ENCODE results near the gene PIBF1.
A peak's percentile ranks its signal among the peaks of the same experiment; 100 is the strongest.

The PIBF1 gene

DNA sequence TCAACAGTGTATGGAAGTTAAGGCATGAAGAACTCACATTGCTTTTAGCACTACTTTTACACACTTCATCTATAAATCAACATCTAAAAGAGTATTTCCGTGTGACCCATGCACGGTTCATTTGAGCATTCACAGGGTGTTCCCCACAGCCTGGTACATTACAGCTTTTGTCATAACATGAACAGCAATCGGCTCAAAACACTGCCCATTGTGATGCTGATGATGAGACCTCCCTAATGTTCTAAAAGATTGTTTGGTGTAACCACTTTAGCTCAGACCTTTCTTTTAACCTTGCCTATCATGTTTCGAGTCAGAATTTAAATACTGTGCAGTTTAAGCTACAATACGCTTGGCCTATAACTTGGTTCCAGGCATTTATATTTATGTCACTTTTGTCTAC, 272.8 kb downstream of the PIBF1 start:
- DNase-seq (ENCODE audit: low read depth, low spot score): no peak
- no peak for TF ChIP-seq YY1 (IDR thresholded peaks at IDR 0.05; ENCODE audit: insufficient read depth, insufficient read length)
- no peak for TF ChIP-seq ZNF274 (IDR thresholded peaks at IDR 0.05; ENCODE audit: low read depth, low read length)
- TF ChIP-seq SUZ12 (IDR thresholded peaks at IDR 0.05; ENCODE audit: extremely low read depth, insufficient read depth, insufficient read length): no peak
- Histone ChIP-seq H3K9ac (ENCODE audit: insufficient read length, low read depth) (no peak overlapping the region), H3K4me3 (ENCODE audit: insufficient read length, low read depth) (no peak overlapping the region), H3K36me3 (ENCODE audit: insufficient read depth, insufficient read length, low read length) (no peaks in the 10 kb centered on the region), H3K9me3 (ENCODE audit: insufficient read depth, low read length) (no peaks in the 10 kb centered on the region), H3K4me1 (ENCODE audit: insufficient read depth, insufficient read length) (no peaks in the 10 kb centered on the region), H3K27me3 (ENCODE audit: insufficient read depth, insufficient read length) (peaks cover 19% of the 10 kb centered on the region)

- Histone ChIP-seq H3K4me1 (ENCODE audit: insufficient read depth, insufficient read length) (no peaks in the 10 kb centered on the region), H3K27me3 (ENCODE audit: insufficient read depth, insufficient read length) (peaks cover 32% of the 10 kb centered on the region), H3K9ac (ENCODE audit: insufficient read length, low read depth) (no peak overlapping the region), H3K9me3 (ENCODE audit: insufficient read depth, low read length) (no peaks in the 10 kb centered on the region), H3K4me3 (ENCODE audit: insufficient read length, low read depth) (no peak overlapping the region), H3K36me3 (ENCODE audit: insufficient read depth, insufficient read length, low read length) (no peaks in the 10 kb centered on the region)
- no peak for DNase-seq (ENCODE audit: low read depth, low spot score)
- TF ChIP-seq ZNF274 (IDR thresholded peaks at IDR 0.05; ENCODE audit: low read depth, low read length) (no peak), YY1 (IDR thresholded peaks at IDR 0.05; ENCODE audit: insufficient read depth, insufficient read length) (no peak), SUZ12 (IDR thresholded peaks at IDR 0.05; ENCODE audit: extremely low read depth, insufficient read depth, insufficient read length) (no peak)
Observed at GRCh38 chr13:73055813-73056564, 274.1 kb downstream of the PIBF1 start.

- H3K4me3 ChIP-seq (ENCODE audit: insufficient read length, low read depth): no peak overlapping the region
- TF ChIP-seq SUZ12 (IDR thresholded peaks at IDR 0.05; ENCODE audit: extremely low read depth, insufficient read depth, insufficient read length) (no peak), ZNF274 (IDR thresholded peaks at IDR 0.05; ENCODE audit: low read depth, low read length) (no peak), YY1 (IDR thresholded peaks at IDR 0.05; ENCODE audit: insufficient read depth, insufficient read length) (no peak)
- no peak for DNase-seq (ENCODE audit: low read depth, low spot score)
- peaks cover 36% of the 10 kb centered on the region for H3K27me3 ChIP-seq (ENCODE audit: insufficient read depth, insufficient read length)
- no peaks in the 10 kb centered on the region for H3K4me1 ChIP-seq (ENCODE audit: insufficient read depth, insufficient read length)
- H3K9ac ChIP-seq (ENCODE audit: insufficient read length, low read depth): no peak overlapping the region
- H3K9me3 ChIP-seq (ENCODE audit: insufficient read depth, low read length): no peaks in the 10 kb centered on the region
- H3K36me3 ChIP-seq (ENCODE audit: insufficient read depth, insufficient read length, low read length): no peaks in the 10 kb centered on the region
Observed at GRCh38 chr13:73056565-73056962, 274.6 kb downstream of the PIBF1 start.

GRCh38 chr13:73057284-73058063, 275.5 kb downstream of the PIBF1 start:
- H3K4me1 ChIP-seq (ENCODE audit: insufficient read depth, insufficient read length): no peaks in the 10 kb centered on the region
- TF ChIP-seq YY1 (IDR thresholded peaks at IDR 0.05; ENCODE audit: insufficient read depth, insufficient read length) (no peak), ZNF274 (IDR thresholded peaks at IDR 0.05; ENCODE audit: low read depth, low read length) (no peak), SUZ12 (IDR thresholded peaks at IDR 0.05; ENCODE audit: extremely low read depth, insufficient read depth, insufficient read length) (no peak)
- no peak overlapping the region for H3K9ac ChIP-seq (ENCODE audit: insufficient read length, low read depth)
- no peaks in the 10 kb centered on the region for H3K9me3 ChIP-seq (ENCODE audit: insufficient read depth, low read length)
- H3K27me3 ChIP-seq (ENCODE audit: insufficient read depth, insufficient read length): peaks cover 39% of the 10 kb centered on the region
- DNase-seq (ENCODE audit: low read depth, low spot score): no peak
- no peak overlapping the region for H3K4me3 ChIP-seq (ENCODE audit: insufficient read length, low read depth)
- peaks cover 8% of the 10 kb centered on the region for H3K36me3 ChIP-seq (ENCODE audit: insufficient read depth, insufficient read length, low read length)

DNA sequence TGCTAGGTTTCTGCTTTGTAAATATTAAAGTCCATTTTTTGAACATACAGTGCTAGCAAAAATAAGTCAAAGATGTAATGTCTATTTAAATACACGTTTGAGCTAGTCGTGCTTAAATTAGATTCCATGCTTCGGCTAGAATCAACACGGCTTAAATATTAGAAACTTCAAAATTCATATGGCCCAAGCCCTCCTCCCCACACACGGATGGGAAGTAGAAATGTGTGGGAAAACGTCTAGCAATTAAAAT, 276.1 kb downstream of the PIBF1 start:
- no peak for DNase-seq (ENCODE audit: low read depth, low spot score)
- Histone ChIP-seq H3K4me1 (ENCODE audit: insufficient read depth, insufficient read length) (no peaks in the 10 kb centered on the region), H3K9ac (ENCODE audit: insufficient read length, low read depth) (peak overlapping the region; percentile 32), H3K36me3 (ENCODE audit: insufficient read depth, insufficient read length, low read length) (peaks cover 13% of the 10 kb centered on the region), H3K4me3 (ENCODE audit: insufficient read length, low read depth) (no peak overlapping the region), H3K9me3 (ENCODE audit: insufficient read depth, low read length) (no peaks in the 10 kb centered on the region), H3K27me3 (ENCODE audit: insufficient read depth, insufficient read length) (peaks cover 39% of the 10 kb centered on the region)
- TF ChIP-seq SUZ12 (IDR thresholded peaks at IDR 0.05; ENCODE audit: extremely low read depth, insufficient read depth, insufficient read length) (no peak), YY1 (IDR thresholded peaks at IDR 0.05; ENCODE audit: insufficient read depth, insufficient read length) (no peak), ZNF274 (IDR thresholded peaks at IDR 0.05; ENCODE audit: low read depth, low read length) (no peak)

- H3K4me1 ChIP-seq (ENCODE audit: insufficient read depth, insufficient read length): no peaks in the 10 kb centered on the region
- peaks cover 39% of the 10 kb centered on the region for H3K27me3 ChIP-seq (ENCODE audit: insufficient read depth, insufficient read length)
- H3K4me3 ChIP-seq (ENCODE audit: insufficient read length, low read depth): peak overlapping the region; percentile 32
- peak overlapping the region; percentile 32 for H3K9ac ChIP-seq (ENCODE audit: insufficient read length, low read depth)
- no peaks in the 10 kb centered on the region for H3K9me3 ChIP-seq (ENCODE audit: insufficient read depth, low read length)
- DNase-seq (ENCODE audit: low read depth, low spot score): no peak
- TF ChIP-seq ZNF274 (IDR thresholded peaks at IDR 0.05; ENCODE audit: low read depth, low read length) (no peak), SUZ12 (IDR thresholded peaks at IDR 0.05; ENCODE audit: extremely low read depth, insufficient read depth, insufficient read length) (no peak), YY1 (IDR thresholded peaks at IDR 0.05; ENCODE audit: insufficient read depth, insufficient read length) (no peak)
- peaks cover 14% of the 10 kb centered on the region for H3K36me3 ChIP-seq (ENCODE audit: insufficient read depth, insufficient read length, low read length)
Observed at GRCh38 chr13:73058432-73058735, 276.5 kb downstream of the PIBF1 start.

DNA sequence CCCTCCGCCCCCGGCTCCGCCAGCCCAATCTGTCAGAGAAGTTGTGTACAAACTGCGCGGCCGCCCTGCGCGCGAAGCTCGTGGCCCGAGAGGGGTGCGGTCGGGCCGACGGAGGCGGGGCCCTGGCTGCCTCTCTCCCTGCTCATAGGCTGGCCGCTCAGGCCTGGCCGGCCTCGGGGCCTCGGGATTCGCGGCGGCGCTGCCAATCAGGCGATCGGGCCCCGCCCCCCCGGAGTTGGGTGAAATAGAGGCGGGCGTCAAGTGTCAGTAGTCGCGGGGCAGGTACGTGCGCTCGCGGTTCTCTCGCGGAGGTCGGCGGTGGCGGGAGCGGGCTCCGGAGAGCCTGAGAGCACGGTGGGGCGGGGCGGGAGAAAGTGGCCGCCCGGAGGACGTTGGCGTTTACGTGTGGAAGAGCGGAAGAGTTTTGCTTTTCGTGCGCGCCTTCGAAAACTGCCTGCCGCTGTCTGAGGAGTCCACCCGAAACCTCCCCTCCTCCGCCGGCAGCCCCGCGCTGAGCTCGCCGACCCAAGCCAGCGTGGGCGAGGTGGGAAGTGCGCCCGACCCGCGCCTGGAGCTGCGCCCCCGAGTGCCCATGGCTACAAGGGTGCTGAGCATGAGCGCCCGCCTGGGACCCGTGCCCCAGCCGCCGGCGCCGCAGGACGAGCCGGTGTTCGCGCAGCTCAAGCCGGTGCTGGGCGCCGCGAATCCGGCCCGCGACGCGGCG, 277.0 kb downstream of the PIBF1 start, which contains the start of gene KLF5:
Gene KLF5 (plus strand): TSS at position 270 of the 724 bp plus-strand sequence. CDS start 323 bp downstream, at position 593.
- Histone ChIP-seq H3K9ac (ENCODE audit: insufficient read length, low read depth) (peak within 1 kb of the TSS; percentile 76), H3K4me3 (ENCODE audit: insufficient read length, low read depth) (peak within 1 kb of the TSS; percentile 71), H3K4me1 (ENCODE audit: insufficient read depth, insufficient read length) (no peaks in the 10 kb centered on the region), H3K9me3 (ENCODE audit: insufficient read depth, low read length) (no peaks in the 10 kb centered on the region), H3K27me3 (ENCODE audit: insufficient read depth, insufficient read length) (peaks cover 39% of the 10 kb centered on the region), H3K36me3 (ENCODE audit: insufficient read depth, insufficient read length, low read length) (peaks cover 15% of the 10 kb centered on the region)
- TF ChIP-seq ZNF274 (IDR thresholded peaks at IDR 0.05; ENCODE audit: low read depth, low read length) (no peak), SUZ12 (IDR thresholded peaks at IDR 0.05; ENCODE audit: extremely low read depth, insufficient read depth, insufficient read length) (no peak), YY1 (IDR thresholded peaks at IDR 0.05; ENCODE audit: insufficient read depth, insufficient read length) (no peak)
- peak; percentile 90 for DNase-seq (ENCODE audit: low read depth, low spot score)
